GM12891 (cell line): ENCODE data around the gene THAP10.

Source experiments
- POLR2A ChIP-seq: IDR thresholded peaks from 2 replicates; pipeline ENCODE4 v1.6.1; 2011; ENCODE audit warnings: low read depth, low read length, control low read depth
- POLR2AphosphoS5 ChIP-seq: IDR thresholded peaks from 2 replicates; pipeline ENCODE4 v1.6.1; 2011; ENCODE audit warnings: low read depth, low read length, control low read depth
- POU2F2 ChIP-seq: IDR thresholded peaks from 2 replicates; pipeline ENCODE4 v1.6.1; 2011; ENCODE audit warnings: low read depth, mild to moderate bottlenecking, control low read depth, low read length, moderate library complexity
- TAF1 ChIP-seq: IDR thresholded peaks from 2 replicates; pipeline ENCODE4 v1.6.1; 2011; ENCODE audit warnings: low read depth, low read length, control low read depth

- TF ChIP-seq POLR2AphosphoS5 (no peak), POU2F2 (no peak), POLR2A (no peak), TAF1 (no peak)
Observed at GRCh38 chr15:70863450-70864218, 28.6 kb downstream of the THAP10 start.
